RWPE2 (cell line): ENCODE data around the gene ARHGEF10L.

Experiments used
- ATAC-seq: fragments of 200-7000 bp; cut with Tn5 transposase; 3 replicates; pipeline ENCODE4 v1.9.1; 2021; ENCODE audit warnings: low read depth
- DNase-seq: peaks from one replicate; pipeline ENCODE4 v3.0.0-alpha.2; 2020; ENCODE audit warnings: low spot score
- H3K27ac ChIP-seq: fragments of 450-650 bp; 2 replicates; pipeline ENCODE4 v1.5.1; 2017; ENCODE audit warnings: mild to moderate bottlenecking; ENCODE audit not compliant: poor library complexity, severe bottlenecking
- H3K27me3 ChIP-seq: fragments of 250-450 bp; sonication (Bioruptor Pico); 2 replicates; pipeline ENCODE4 v1.5.1; 2021; ENCODE audit warnings: mild to moderate bottlenecking, moderate library complexity; ENCODE audit not compliant: insufficient read depth, poor library complexity, severe bottlenecking
- H3K36me3 ChIP-seq: fragments of 250-450 bp; sonication (Bioruptor Pico); 2 replicates; pipeline ENCODE4 v1.5.1; 2020; ENCODE audit warnings: low read depth, mild to moderate bottlenecking, moderate library complexity
- H3K4me1 ChIP-seq: fragments of 250-450 bp; sonication (Bioruptor Pico); 2 replicates; pipeline ENCODE4 v1.5.1; 2021; ENCODE audit warnings: mild to moderate bottlenecking, moderate library complexity; ENCODE audit not compliant: insufficient read depth, poor library complexity, severe bottlenecking
- H3K4me3 ChIP-seq: fragments of 250-450 bp; sonication (Bioruptor Pico); 2 replicates; pipeline ENCODE4 v1.5.1; 2021; ENCODE audit warnings: mild to moderate bottlenecking, moderate library complexity; ENCODE audit not compliant: severe bottlenecking
- H3K9me3 ChIP-seq: fragments of 250-450 bp; sonication (Bioruptor Pico); 2 replicates; pipeline ENCODE4 v1.5.1; 2021; ENCODE audit warnings: mild to moderate bottlenecking, moderate library complexity; ENCODE audit not compliant: severe bottlenecking
- CTCF ChIP-seq: fragments of 450-650 bp; IDR thresholded peaks from one replicate; pipeline ENCODE4 v1.5.1; 2017; ENCODE audit warnings: mild to moderate bottlenecking, moderate library complexity; ENCODE audit not compliant: poor library complexity, severe bottlenecking

ARHGEF10L gene

GRCh38 chr1:17582124-17582774 lies 42.8 kb downstream of the ARHGEF10L start:
- ATAC-seq (peak; percentile 44), DNase-seq (no peak)
- Histone ChIP-seq H3K4me3 (no peak overlapping the region), H3K27ac (peak overlapping the region; percentile 53), H3K9me3 (no peaks in the 10 kb centered on the region), H3K4me1 (peaks cover 26% of the 10 kb centered on the region), H3K36me3 (no peaks in the 10 kb centered on the region), H3K27me3 (no peaks in the 10 kb centered on the region)
- no peak for TF ChIP-seq CTCF

- DNase-seq, result no peak
- Histone ChIP-seq H3K4me1 (peaks cover 33% of the 10 kb centered on the region), H3K27me3 (no peaks in the 10 kb centered on the region), H3K9me3 (no peaks in the 10 kb centered on the region), H3K27ac (no peak overlapping the region), H3K4me3 (no peak overlapping the region), H3K36me3 (no peaks in the 10 kb centered on the region)
- ATAC-seq, result no peak
- no peak for TF ChIP-seq CTCF
These were observed 45.0 kb downstream of the ARHGEF10L start for GRCh38 chr1:17584539-17584938.

- H3K4me1 ChIP-seq, result peaks cover 33% of the 10 kb centered on the region
- H3K27me3 ChIP-seq, result no peaks in the 10 kb centered on the region
- H3K9me3 ChIP-seq, result no peaks in the 10 kb centered on the region
- no peak for ATAC-seq
- no peak for TF ChIP-seq CTCF
- H3K27ac ChIP-seq, result no peak overlapping the region
- no peaks in the 10 kb centered on the region for H3K36me3 ChIP-seq
- DNase-seq, result no peak
- no peak overlapping the region for H3K4me3 ChIP-seq
These were observed 45.9 kb downstream of the ARHGEF10L start for GRCh38 chr1:17585266-17585987.

- no peak for DNase-seq
- peak overlapping the region; percentile 8 for H3K27ac ChIP-seq
These were observed 46.9 kb downstream of the ARHGEF10L start for GRCh38 chr1:17586172-17586964.

More at GRCh38 chr1:17586172-17586964, 46.9 kb downstream of the ARHGEF10L start:
- ATAC-seq, result peak; percentile 74
- H3K4me3 ChIP-seq, result no peak overlapping the region
- H3K27me3 ChIP-seq, result no peaks in the 10 kb centered on the region
- no peak for TF ChIP-seq CTCF
- H3K4me1 ChIP-seq, result peaks cover 31% of the 10 kb centered on the region
- H3K9me3 ChIP-seq, result no peaks in the 10 kb centered on the region
- H3K36me3 ChIP-seq, result no peaks in the 10 kb centered on the region
